ENCODE results near the gene ADAP1. TPM values are rescaled to one million over a fixed set of nuclear protein-coding genes. Genes with fewer than 3 reads are reported as not detected.

Gene ADAP1
- total and polyA plus RNA-seq, 2 donors from 2014 or later, result 36.4 to 48.2 TPM

DNA sequence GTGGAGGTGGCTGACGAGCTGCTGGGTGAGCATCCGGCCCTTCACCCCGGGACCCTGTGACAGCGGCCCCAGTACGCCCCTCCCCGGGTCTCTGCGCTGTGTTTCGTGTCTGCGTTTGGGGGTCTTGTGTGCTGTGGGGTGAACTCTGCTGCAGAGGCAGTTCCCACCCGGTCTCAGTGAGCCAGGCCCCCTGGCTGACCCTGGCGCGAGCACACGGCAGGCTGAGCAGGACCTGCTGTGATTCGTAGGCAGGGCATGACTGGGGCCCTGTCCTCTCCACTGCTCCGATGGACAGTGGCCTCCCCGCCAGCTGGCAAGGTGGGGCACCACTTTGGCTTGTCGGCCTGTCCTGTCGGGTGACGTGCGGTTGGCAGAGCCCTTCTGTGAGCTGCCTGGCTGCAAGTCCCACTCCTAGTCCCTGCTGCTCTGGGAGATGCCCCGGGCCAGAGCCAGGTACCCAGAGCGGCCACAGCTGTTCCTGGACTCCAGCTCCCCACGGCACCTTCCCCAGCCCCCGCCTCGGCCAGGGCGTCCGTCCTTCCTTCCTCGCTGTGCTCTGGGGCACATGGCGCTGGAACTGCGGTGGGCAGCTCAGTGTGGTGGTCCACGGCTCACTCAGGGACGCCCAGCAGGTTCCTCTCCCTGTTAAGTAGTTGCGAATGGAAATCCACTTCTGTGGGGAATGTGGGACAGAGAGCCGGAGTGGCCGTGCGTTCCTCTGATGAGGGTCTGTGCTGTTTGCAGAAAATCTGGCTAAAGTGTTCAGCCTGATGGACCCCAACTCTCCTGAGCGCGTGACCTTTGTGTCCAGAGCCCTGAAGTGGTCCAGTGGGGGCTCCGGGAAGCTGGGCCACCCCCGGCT, 67.6 kb downstream of the ADAP1 start:
- FAIRE-seq (no peak), DNase-seq (peak in 2 of 5 donors; percentile 30 to 46)
- Histone ChIP-seq H3K9me3 (ENCODE audit: control insufficient read depth in 2 of 3, insufficient read depth in 1 of 3, low read length in 3 of 3) (no peaks in the 10 kb centered on the region), H3K27ac (ENCODE audit: low read depth in 2 of 2, low read length in 2 of 2) (peak overlapping the region in 1 of 2 donors; percentile 67), H3K9ac (ENCODE audit: low read length in 3 of 3) (no peak overlapping the region), H3K4me1 (ENCODE audit: control insufficient read depth in 2 of 3, insufficient read depth in 2 of 3, low read depth in 1 of 3, low read length in 3 of 3) (peaks cover 0 to 28% (median 11%) of the 10 kb centered on the region in 3 donors), H3K27me3 (ENCODE audit: control insufficient read depth, insufficient read depth, low read length) (no peaks in the 10 kb centered on the region), H3K4me3 (ENCODE audit: low read length in 3 of 3) (no peak overlapping the region), H3K36me3 (ENCODE audit: control insufficient read depth in 2 of 3, insufficient read depth in 3 of 3, low read length in 3 of 3) (peaks cover 0 to 26% (median 7%) of the 10 kb centered on the region in 3 donors)
- TF ChIP-seq, protein P1, sequence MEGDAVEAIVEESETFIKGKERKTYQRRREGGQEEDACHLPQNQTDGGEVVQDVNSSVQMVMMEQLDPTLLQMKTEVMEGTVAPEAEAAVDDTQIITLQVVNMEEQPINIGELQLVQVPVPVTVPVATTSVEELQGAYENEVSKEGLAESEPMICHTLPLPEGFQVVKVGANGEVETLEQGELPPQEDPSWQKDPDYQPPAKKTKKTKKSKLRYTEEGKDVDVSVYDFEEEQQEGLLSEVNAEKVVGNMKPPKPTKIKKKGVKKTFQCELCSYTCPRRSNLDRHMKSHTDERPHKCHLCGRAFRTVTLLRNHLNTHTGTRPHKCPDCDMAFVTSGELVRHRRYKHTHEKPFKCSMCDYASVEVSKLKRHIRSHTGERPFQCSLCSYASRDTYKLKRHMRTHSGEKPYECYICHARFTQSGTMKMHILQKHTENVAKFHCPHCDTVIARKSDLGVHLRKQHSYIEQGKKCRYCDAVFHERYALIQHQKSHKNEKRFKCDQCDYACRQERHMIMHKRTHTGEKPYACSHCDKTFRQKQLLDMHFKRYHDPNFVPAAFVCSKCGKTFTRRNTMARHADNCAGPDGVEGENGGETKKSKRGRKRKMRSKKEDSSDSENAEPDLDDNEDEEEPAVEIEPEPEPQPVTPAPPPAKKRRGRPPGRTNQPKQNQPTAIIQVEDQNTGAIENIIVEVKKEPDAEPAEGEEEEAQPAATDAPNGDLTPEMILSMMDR (IDR thresholded peaks at IDR 0.05; ENCODE audit: borderline replicate concordance, extremely low read depth, insufficient read depth), result no peak
- intact Hi-C loops (cut with DNase I), result no loop called here

DNA sequence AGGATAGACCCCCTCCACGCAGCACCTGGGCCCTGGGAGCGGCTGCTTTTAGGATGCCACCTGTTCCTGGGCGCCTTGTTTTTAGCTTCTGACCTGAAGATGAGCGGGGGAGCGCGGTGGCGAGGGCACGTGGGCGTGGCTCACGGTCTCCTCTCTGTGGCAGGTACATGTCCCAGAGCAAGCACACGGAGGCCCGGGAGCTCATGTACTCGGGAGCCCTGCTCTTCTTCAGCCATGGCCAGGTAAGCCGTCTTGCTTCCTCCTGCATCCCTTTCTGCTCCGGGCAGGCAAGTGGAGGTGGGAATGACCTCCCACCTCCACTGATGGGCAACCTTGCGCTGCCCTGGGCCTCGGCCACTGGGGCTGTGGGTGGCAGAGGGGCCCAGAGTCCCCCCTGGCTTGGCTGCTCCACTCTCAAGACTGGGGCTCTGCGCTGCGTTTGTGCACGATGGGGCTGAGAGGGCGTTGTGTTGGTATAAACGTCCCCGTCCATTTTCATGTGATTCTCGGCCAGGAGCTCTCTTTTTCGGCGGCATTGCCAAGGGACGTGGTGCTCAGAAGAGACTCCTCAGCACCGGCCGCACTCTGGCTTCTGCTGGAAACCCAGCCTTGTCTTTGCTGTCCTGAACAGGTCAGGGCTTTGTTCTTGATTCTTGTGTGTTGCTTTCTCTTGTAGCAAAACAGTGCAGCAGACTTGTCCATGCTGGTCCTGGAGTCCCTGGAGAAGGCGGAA, 68.4 kb downstream of the ADAP1 start:
- Histone ChIP-seq H3K27ac (ENCODE audit: low read depth in 2 of 2, low read length in 2 of 2) (no peak overlapping the region), H3K9ac (ENCODE audit: low read length in 3 of 3) (no peak overlapping the region), H3K36me3 (ENCODE audit: control insufficient read depth in 2 of 3, insufficient read depth in 3 of 3, low read length in 3 of 3) (peaks cover 0 to 19% (median 4%) of the 10 kb centered on the region in 3 donors), H3K4me3 (ENCODE audit: low read length in 3 of 3) (no peak overlapping the region), H3K27me3 (ENCODE audit: control insufficient read depth, insufficient read depth, low read length) (no peaks in the 10 kb centered on the region), H3K9me3 (ENCODE audit: control insufficient read depth in 2 of 3, insufficient read depth in 1 of 3, low read length in 3 of 3) (no peaks in the 10 kb centered on the region), H3K4me1 (ENCODE audit: control insufficient read depth in 2 of 3, insufficient read depth in 2 of 3, low read depth in 1 of 3, low read length in 3 of 3) (peaks cover 0 to 31% (median 12%) of the 10 kb centered on the region in 3 donors)
- FAIRE-seq (no peak), DNase-seq (peak in 2 of 5 donors; percentile 33 to 68)
- TF ChIP-seq, protein P1 (IDR thresholded peaks at IDR 0.05; ENCODE audit: borderline replicate concordance, extremely low read depth, insufficient read depth), result no peak
- intact Hi-C loops (cut with DNase I), result no loop called here

DNA sequence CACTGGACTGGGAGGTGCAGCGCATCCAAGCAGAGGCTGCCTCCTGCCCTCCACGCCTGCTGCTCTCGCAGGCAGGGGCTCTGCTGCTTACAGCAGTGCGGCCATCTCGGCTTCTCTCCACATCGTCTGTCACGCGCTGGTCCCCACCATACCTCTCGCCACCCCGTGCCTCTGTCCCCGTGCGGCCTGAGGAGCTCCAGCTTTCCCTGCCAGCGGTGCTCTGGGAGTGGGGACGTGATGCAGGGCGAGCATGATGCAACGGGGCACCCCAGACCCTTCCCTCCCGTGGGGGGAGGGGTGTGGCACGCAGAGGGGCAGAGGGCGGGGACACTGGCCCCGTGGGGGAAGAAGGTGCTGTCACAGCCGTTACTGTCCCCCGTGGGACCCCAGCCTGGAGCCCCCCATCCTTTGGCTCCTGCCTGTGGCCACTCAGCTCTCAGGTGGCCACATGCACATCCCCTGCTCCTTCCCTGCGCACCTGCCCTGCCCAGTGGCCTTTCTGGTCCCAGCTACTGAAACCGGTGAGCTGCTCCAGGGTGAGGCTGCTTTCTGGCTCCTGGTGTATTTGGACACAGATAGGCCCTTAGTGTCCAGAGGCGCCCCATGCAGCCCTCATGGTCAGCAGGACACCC, 69.1 kb downstream of the ADAP1 start:
- TF ChIP-seq, protein P1 (IDR thresholded peaks at IDR 0.05; ENCODE audit: borderline replicate concordance, extremely low read depth, insufficient read depth), result no peak
- no peaks in the 10 kb centered on the region for H3K27me3 ChIP-seq (ENCODE audit: control insufficient read depth, insufficient read depth, low read length)
- H3K27ac ChIP-seq (ENCODE audit: low read depth in 2 of 2, low read length in 2 of 2), result no peak overlapping the region
- H3K9ac ChIP-seq (ENCODE audit: low read length in 3 of 3), result no peak overlapping the region
- DNase-seq, result peak in 2 of 5 donors; percentile 44 to 51
- peaks cover 0 to 16% (median 4%) of the 10 kb centered on the region in 3 donors for H3K36me3 ChIP-seq (ENCODE audit: control insufficient read depth in 2 of 3, insufficient read depth in 3 of 3, low read length in 3 of 3)
- intact Hi-C loops (cut with DNase I), result no loop called here
- H3K4me1 ChIP-seq (ENCODE audit: control insufficient read depth in 2 of 3, insufficient read depth in 2 of 3, low read depth in 1 of 3, low read length in 3 of 3), result peaks cover 0 to 31% (median 12%) of the 10 kb centered on the region in 3 donors
- no peak for FAIRE-seq
- no peak overlapping the region for H3K4me3 ChIP-seq (ENCODE audit: low read length in 3 of 3)
- H3K9me3 ChIP-seq (ENCODE audit: control insufficient read depth in 2 of 3, insufficient read depth in 1 of 3, low read length in 3 of 3), result no peaks in the 10 kb centered on the region
